M059J (cell line): ENCODE measurements around the gene CRLF2. TPM values are rescaled to one million over a fixed set of nuclear protein-coding genes. Genes with fewer than 3 reads are reported as not detected.
"Not testable (repeated sequence)": the region's sequence is repeated elsewhere in the genome, so short reads cannot be mapped to it uniquely, and the experiment has no call there.

Source experiments
- DNase-seq: peaks from one replicate; pipeline ENCODE4 v3.0.0-alpha.2; 2012; ENCODE audit warnings: low read depth
- total RNA-seq: library from RNA; depleted of rRNA; stranded (reverse); fragments of >200 nt; shearing (Covaris generic); gene quantifications from 2 replicates; pipeline ENCODE4 v1.2.3, GENCODE V29; 2014

Gene CRLF2
- total RNA-seq, 1 experiment from 2014 or later, result 0.10 TPM

GRCh38 chrX:1213971-1214370, 1.5 kb upstream of the CRLF2 start:
- DNase-seq, result no peak

- no peak for DNase-seq
Measured at GRCh38 chrX:1210844-1211243, 1.6 kb downstream of the CRLF2 start.

GRCh38 chrX:1207496-1208025, 4.9 kb downstream of the CRLF2 start:
- DNase-seq, result no peak

GRCh38 chrX:1205681-1206611, 6.5 kb downstream of the CRLF2 start:
- peak; percentile 22 for DNase-seq

- no peak for DNase-seq
Measured at GRCh38 chrX:1202251-1202650, 10.2 kb downstream of the CRLF2 start.

GRCh38 chrX:1196436-1196835, 16.0 kb downstream of the CRLF2 start:
- no peak for DNase-seq

- not testable (repeated sequence) for DNase-seq
Measured at GRCh38 chrX:1192196-1192595, 20.3 kb downstream of the CRLF2 start.

GRCh38 chrX:1190596-1191145, 21.8 kb downstream of the CRLF2 start:
- no peak for DNase-seq

- no peak for DNase-seq
Measured at GRCh38 chrX:1185561-1185960, 26.9 kb downstream of the CRLF2 start.

GRCh38 chrX:1182211-1182610, 30.2 kb downstream of the CRLF2 start:
- no peak for DNase-seq

- not testable (repeated sequence) for DNase-seq
Measured at GRCh38 chrX:1181661-1182060, 30.8 kb downstream of the CRLF2 start.

GRCh38 chrX:1181170-1181569, 31.3 kb downstream of the CRLF2 start:
- no peak for DNase-seq

GRCh38 chrX:1178580-1179057, 33.8 kb downstream of the CRLF2 start:
- peak; percentile 17 for DNase-seq

GRCh38 chrX:1176531-1177320, 35.7 kb downstream of the CRLF2 start:
- DNase-seq, result not testable (repeated sequence)

- DNase-seq, result not testable (repeated sequence)
Measured at GRCh38 chrX:1174609-1175545, 37.6 kb downstream of the CRLF2 start.

- DNase-seq, result not testable (repeated sequence)
Measured at GRCh38 chrX:1173435-1173834, 39.0 kb downstream of the CRLF2 start.

GRCh38 chrX:1172496-1172895, 40.0 kb downstream of the CRLF2 start:
- no peak for DNase-seq

GRCh38 chrX:1171915-1172314, 40.5 kb downstream of the CRLF2 start:
- DNase-seq, result not testable (repeated sequence)

GRCh38 chrX:1170243-1170642, 42.2 kb downstream of the CRLF2 start:
- no peak for DNase-seq

GRCh38 chrX:1169189-1169588, 43.3 kb downstream of the CRLF2 start:
- no peak for DNase-seq
